Neural cell (in vitro differentiated cells): ENCODE results near the gene PHTF2. TPM values are rescaled to one million over a fixed set of nuclear protein-coding genes. Genes with fewer than 3 reads are reported as not detected.

Source experiments
- H2AFZ ChIP-seq: fragments of 200-600, 300-800 bp; sonication (generic), shearing (Covaris generic); 2 replicates; pipeline ENCODE4 v1.6.0; 2014; ENCODE audit warnings: low read depth, mild to moderate bottlenecking, antibody characterized with exemption, low read length, moderate library complexity
- H3F3A ChIP-seq: fragments of 200-600 bp; shearing (Covaris generic); 2 replicates; pipeline ENCODE4 v1.6.1; 2016; ENCODE audit warnings: mild to moderate bottlenecking, moderate library complexity, mixed read lengths, antibody characterized with exemption, low read length; ENCODE audit not compliant: insufficient read depth, poor library complexity, severe bottlenecking
- H3K27ac ChIP-seq: fragments of 200-600, 300-800 bp; sonication (generic), shearing (Covaris generic); 2 replicates; pipeline ENCODE4 v1.5.1; 2014; ENCODE audit warnings: mild to moderate bottlenecking, low read length, moderate library complexity
- H3K27me3 ChIP-seq: fragments of 300-800, 200-600 bp; sonication (generic), shearing (Covaris generic); 2 replicates; pipeline ENCODE4 v1.6.0; 2014; ENCODE audit warnings: mild to moderate bottlenecking, low read depth, low read length, moderate library complexity; ENCODE audit not compliant: insufficient read depth
- H3K36me3 ChIP-seq: fragments of 300-800, 200-600 bp; sonication (generic), shearing (Covaris generic); 2 replicates; pipeline ENCODE4 v1.5.1; 2014; ENCODE audit warnings: mild to moderate bottlenecking, antibody characterized with exemption, low read length, moderate library complexity; ENCODE audit not compliant: insufficient read depth
- H3K4me2 ChIP-seq: fragments of 300-800, 200-600 bp; sonication (generic), shearing (Covaris generic); 2 replicates; pipeline ENCODE4 v1.6.0; 2014; ENCODE audit warnings: mild to moderate bottlenecking, low read length
- H3K4me3 ChIP-seq: fragments of 300-800, 200-600 bp; sonication (generic), shearing (Covaris generic); 2 replicates; pipeline ENCODE4 v1.5.1; 2014; ENCODE audit warnings: mild to moderate bottlenecking, low read length, moderate library complexity
- H3K79me2 ChIP-seq: fragments of 200-600 bp; shearing (Covaris generic); replicated peaks from 2 replicates; pipeline ENCODE4 v1.6.0; 2014; ENCODE audit warnings: mild to moderate bottlenecking, low read length, moderate library complexity; ENCODE audit not compliant: insufficient read depth
- H3K9ac ChIP-seq: fragments of 300-800, 200-600 bp; sonication (generic), shearing (Covaris generic); 2 replicates; pipeline ENCODE4 v1.6.1; 2016; ENCODE audit warnings: mild to moderate bottlenecking, low read length, mixed read lengths
- H3K9me2 ChIP-seq: fragments of 200-600 bp; shearing (Covaris generic); 2 replicates; pipeline ENCODE4 v1.6.1; 2016; ENCODE audit warnings: mild to moderate bottlenecking, low read length, mixed read lengths; ENCODE audit not compliant: insufficient read depth
- H3K9me3 ChIP-seq: fragments of 200-600, 300-800 bp; sonication (generic), shearing (Covaris generic); 2 replicates; pipeline ENCODE4 v1.6.1; 2016; ENCODE audit warnings: mild to moderate bottlenecking, mixed run types, low read length, moderate library complexity, mixed read lengths
- H4K20me1 ChIP-seq: fragments of 200-600 bp; shearing (Covaris generic); 2 replicates; pipeline ENCODE4 v1.6.1; 2016; ENCODE audit warnings: mild to moderate bottlenecking, mixed run types; ENCODE audit not compliant: insufficient read depth
- CTCF ChIP-seq: fragments of 450-650 bp; IDR thresholded peaks from 2 replicates; pipeline ENCODE4 v1.5.1; 2014; ENCODE audit warnings: antibody characterized with exemption, mild to moderate bottlenecking, moderate library complexity; ENCODE audit not compliant: poor library complexity, severe bottlenecking
- EP300 ChIP-seq: fragments of 450-650 bp; conservative IDR thresholded peaks from 2 replicates; pipeline ENCODE4 v1.6.1; 2014; ENCODE audit warnings: antibody characterized with exemption, mild to moderate bottlenecking, moderate library complexity; ENCODE audit not compliant: poor library complexity, severe bottlenecking
- EZH2 ChIP-seq: fragments of 200-600, 300-800 bp; shearing (Covaris generic), sonication (generic); IDR thresholded peaks from 2 replicates; pipeline ENCODE4 v1.6.1; 2014; ENCODE audit warnings: antibody characterized with exemption, low read length, borderline replicate concordance, mild to moderate bottlenecking; ENCODE audit not compliant: insufficient read depth, poor library complexity, severe bottlenecking
- MXI1 ChIP-seq: fragments of 450-650 bp; conservative IDR thresholded peaks from 2 replicates; pipeline ENCODE4 v1.6.1; 2014; ENCODE audit warnings: antibody characterized with exemption, mild to moderate bottlenecking; ENCODE audit not compliant: poor library complexity, severe bottlenecking
- POLR2AphosphoS5 ChIP-seq: IDR thresholded peaks from 2 replicates; pipeline ENCODE4 v1.6.1; 2012
- RAD21 ChIP-seq: fragments of 450-650 bp; conservative IDR thresholded peaks from 2 replicates; pipeline ENCODE4 v1.6.1; 2014; ENCODE audit warnings: antibody characterized with exemption, mild to moderate bottlenecking, moderate library complexity
- REST ChIP-seq: IDR thresholded peaks from 2 replicates; pipeline ENCODE4 v1.6.1; 2012; ENCODE audit warnings: borderline replicate concordance
- SMC3 ChIP-seq: fragments of 450-650 bp; conservative IDR thresholded peaks from 2 replicates; pipeline ENCODE4 v1.6.1; 2014; ENCODE audit warnings: antibody characterized with exemption, mild to moderate bottlenecking, moderate library complexity; ENCODE audit not compliant: poor library complexity
- TAF1 ChIP-seq: IDR thresholded peaks from 2 replicates; pipeline ENCODE4 v1.6.1; 2012; ENCODE audit warnings: low read depth
- polyA plus RNA-seq: library from polyadenylated mRNA; depleted of rRNA; stranded (reverse); fragments of >200 nt; gene quantifications from 2 replicates; pipeline ENCODE4 v1.2.3, GENCODE V29; 2014

Gene PHTF2
- polyA plus RNA-seq, 1 donor from 2014 or later: 34.4 TPM

- Histone ChIP-seq H3K9ac (no peak overlapping the region), H2AFZ (no peak overlapping the region), H4K20me1 (no peaks in the 10 kb centered on the region), H3K9me3 (no peaks in the 10 kb centered on the region), H3K27ac (no peak overlapping the region), H3K4me2 (no peak overlapping the region), H3K27me3 (no peaks in the 10 kb centered on the region), H3K4me3 (no peak overlapping the region), H3K9me2 (no peaks in the 10 kb centered on the region), H3K36me3 (no peaks in the 10 kb centered on the region), H3F3A (no peaks in the 10 kb centered on the region), H3K79me2 (no peaks in the 10 kb centered on the region)
- no peak for TF ChIP-seq RAD21
- no peak for TF ChIP-seq SMC3
- TF ChIP-seq EP300: no peak
- TF ChIP-seq REST: no peak
- TF ChIP-seq CTCF: no peak
- TF ChIP-seq EZH2: no peak
- no peak for TF ChIP-seq POLR2AphosphoS5
- no peak for TF ChIP-seq TAF1
- TF ChIP-seq MXI1: no peak
Measured at GRCh38 chr7:77930496-77930895, 131.9 kb downstream of the PHTF2 start.

GRCh38 chr7:77931841-77932240 lies 133.3 kb downstream of the PHTF2 start:
- no peaks in the 10 kb centered on the region for H3K36me3 ChIP-seq
- TF ChIP-seq EP300: no peak
- no peak for TF ChIP-seq CTCF
- no peak for TF ChIP-seq MXI1
- no peak for TF ChIP-seq RAD21
- no peak for TF ChIP-seq POLR2AphosphoS5
- no peak for TF ChIP-seq TAF1
- TF ChIP-seq EZH2: no peak
- TF ChIP-seq SMC3: no peak
- TF ChIP-seq REST: no peak

More at GRCh38 chr7:77931841-77932240, 133.3 kb downstream of the PHTF2 start:
- no peaks in the 10 kb centered on the region for H3K27me3 ChIP-seq
- H3K9ac ChIP-seq: no peak overlapping the region
- no peaks in the 10 kb centered on the region for H3K79me2 ChIP-seq
- H3K9me2 ChIP-seq: no peaks in the 10 kb centered on the region
- no peak overlapping the region for H3K4me3 ChIP-seq
- H3K4me2 ChIP-seq: no peak overlapping the region
- H3K27ac ChIP-seq: no peak overlapping the region
- H3K9me3 ChIP-seq: no peaks in the 10 kb centered on the region
- H4K20me1 ChIP-seq: no peaks in the 10 kb centered on the region
- H3F3A ChIP-seq: no peaks in the 10 kb centered on the region
- H2AFZ ChIP-seq: no peak overlapping the region
